Activated T-cell treated with anti-CD3 and anti-CD28 coated beads, Interleukin-2, amount 50 U/mL, for 4 hours (primary cell): ENCODE measurements around the gene MBLAC1. TPM values are rescaled to one million over a fixed set of nuclear protein-coding genes. Genes with fewer than 3 reads are reported as not detected.

Experiments used
- ATAC-seq, 2 donors: fragments of 200-7000 bp; cut with Tn5 transposase; one replicate each; pipeline ENCODE4 v1.10.0; 2021
- DNase-seq: peaks from one replicate; pipeline ENCODE4 v3.0.0-alpha.2; 2020
- H3K27me3 Mint-ChIP-seq: one replicate; pipeline ENCODE4 v1.8.0; 2021; ENCODE audit warnings: low read depth, mixed read lengths
- H3K36me3 Mint-ChIP-seq: one replicate; pipeline ENCODE4 v1.8.0; 2022; ENCODE audit warnings: mixed read lengths; ENCODE audit not compliant: insufficient read depth
- H3K4me1 Mint-ChIP-seq: one replicate; pipeline ENCODE4 v1.8.0; 2021; ENCODE audit warnings: low read depth, mixed read lengths
- H3K4me3 Mint-ChIP-seq: one replicate; pipeline ENCODE4 v1.8.0; 2021; ENCODE audit warnings: mild to moderate bottlenecking, moderate library complexity, mixed read lengths
- H3K9me3 Mint-ChIP-seq: one replicate; pipeline ENCODE4 v1.8.0; 2021; ENCODE audit warnings: mixed read lengths
- total RNA-seq, 3 donors: library from RNA; stranded (reverse); gene quantifications; one replicate each; pipeline ENCODE4 v1.2.1, GENCODE V29; 2021

MBLAC1 gene
- total RNA-seq, 3 donors from 2014 or later, result 3.0 to 4.8 (median 3.2) TPM

GRCh38 chr7:100173806-100174495 lies 47.2 kb downstream of the MBLAC1 start:
- Mint-ChIP-seq H3K36me3 (no peaks in the 10 kb centered on the region), H3K9me3 (no peaks in the 10 kb centered on the region), H3K4me3 (no peak overlapping the region), H3K4me1 (peaks cover 36% of the 10 kb centered on the region), H3K27me3 (peaks cover 3% of the 10 kb centered on the region)
- DNase-seq, result no peak
- no peak for ATAC-seq

GRCh38 chr7:100174582-100174981 lies 47.8 kb downstream of the MBLAC1 start:
- ATAC-seq, result no peak
- Mint-ChIP-seq H3K4me1 (peaks cover 30% of the 10 kb centered on the region), H3K36me3 (no peaks in the 10 kb centered on the region), H3K4me3 (no peak overlapping the region), H3K9me3 (no peaks in the 10 kb centered on the region), H3K27me3 (peaks cover 3% of the 10 kb centered on the region)
- no peak for DNase-seq

- Mint-ChIP-seq H3K9me3 (no peaks in the 10 kb centered on the region), H3K4me1 (peaks cover 25% of the 10 kb centered on the region), H3K27me3 (peaks cover 3% of the 10 kb centered on the region), H3K4me3 (peak overlapping the region; percentile 9), H3K36me3 (no peaks in the 10 kb centered on the region)
- ATAC-seq, result no peak
- DNase-seq, result no peak
Measured at GRCh38 chr7:100175296-100175935, 48.6 kb downstream of the MBLAC1 start.

- no peaks in the 10 kb centered on the region for H3K9me3 Mint-ChIP-seq
- no peaks in the 10 kb centered on the region for H3K36me3 Mint-ChIP-seq
- no peak for DNase-seq
- H3K4me1 Mint-ChIP-seq, result peaks cover 27% of the 10 kb centered on the region
- H3K27me3 Mint-ChIP-seq, result no peaks in the 10 kb centered on the region
- ATAC-seq, result no peak
- peak overlapping the region; percentile 77 for H3K4me3 Mint-ChIP-seq
Measured at GRCh38 chr7:100176096-100177044, 49.6 kb downstream of the MBLAC1 start.

GRCh38 chr7:100177045-100178001 lies 50.6 kb downstream of the MBLAC1 start, which contains the start of the genes GPC2 and STAG3:
Gene GPC2 (minus strand): TSS chr7:100177381. CDS start chr7:100177199, 182 bp downstream.
Gene STAG3 (plus strand): TSS chr7:100177918. CDS start chr7:100180557, 2,639 bp downstream.
- Mint-ChIP-seq H3K9me3 (no peaks in the 10 kb centered on the region), H3K4me3 (peak within 1 kb of the TSS; percentile 77), H3K4me1 (peaks cover 33% of the 10 kb centered on the region), H3K36me3 (no peaks in the 10 kb centered on the region), H3K27me3 (no peaks in the 10 kb centered on the region)
- ATAC-seq, result peak; percentile 92 to 94
- peak; percentile 98 for DNase-seq

Other genes with a start within 250 kb of the MBLAC1 start
- gene OR2AE1, start 249.9 kb upstream of the MBLAC1 start, total RNA-seq, result under 1 TPM in 1 of 3 donors, not detected in 2; 0.24 TPM
- gene TRIM4, start 207.4 kb upstream of the MBLAC1 start, total RNA-seq, result 10 to 100 TPM; 23.6 to 25.5 (median 23.8) TPM
- under 1 TPM; 0.24 to 0.40 (median 0.29) TPM for gene GJC3, start 197.3 kb upstream of the MBLAC1 start, total RNA-seq
- under 1 TPM; 0.34 to 0.63 (median 0.46) TPM for gene AZGP1, start 150.9 kb upstream of the MBLAC1 start, total RNA-seq
- 10 to 100 TPM; 30.9 to 32.8 (median 32.3) TPM for gene ZKSCAN1, start 111.4 kb upstream of the MBLAC1 start, total RNA-seq
- gene ZSCAN21, start 77.2 kb upstream of the MBLAC1 start, total RNA-seq, result 1 to 10 TPM; 8.5 to 9.9 (median 9.4) TPM
- 10 to 100 TPM; 18.8 to 21.8 (median 21.6) TPM for gene ZNF3, start 45.2 kb upstream of the MBLAC1 start, total RNA-seq
- gene COPS6, start 38.0 kb upstream of the MBLAC1 start, total RNA-seq, result 100 to 1,000 TPM; 105 to 120 (median 112) TPM
- gene MCM7, start 25.6 kb upstream of the MBLAC1 start, total RNA-seq, result 100 to 1,000 TPM; 471 to 592 (median 521) TPM
- gene AP4M1, start 25.3 kb upstream of the MBLAC1 start, total RNA-seq, result 10 to 100 TPM; 13.4 to 16.0 (median 16.0) TPM
- 10 to 100 TPM; 67.3 to 74.2 (median 72.9) TPM for gene TAF6, start 7.6 kb upstream of the MBLAC1 start, total RNA-seq
- gene CNPY4, start 7.3 kb upstream of the MBLAC1 start, total RNA-seq, result 1 to 10 TPM; 6.6 to 8.6 (median 7.6) TPM
- 100 to 1,000 TPM; 109 to 119 (median 115) TPM for gene LAMTOR4, start 22.0 kb downstream of the MBLAC1 start, total RNA-seq
- 10 to 100 TPM; 41.9 to 45.6 (median 43.6) TPM for gene TRAPPC14, start 31.8 kb downstream of the MBLAC1 start, total RNA-seq
- gene GAL3ST4, start 41.6 kb downstream of the MBLAC1 start, total RNA-seq, result 1 to 10 TPM in 1 of 3 donors, under 1 TPM in 2; 0.33 to 1.2 (median 0.40) TPM
- gene GPC2, start 50.4 kb downstream of the MBLAC1 start, total RNA-seq, result 1 to 10 TPM; 3.5 to 4.2 (median 4.1) TPM
- 1 to 10 TPM; 3.3 to 5.8 (median 3.9) TPM for gene STAG3, start 51.0 kb downstream of the MBLAC1 start, total RNA-seq
- gene PVRIG, start 93.0 kb downstream of the MBLAC1 start, total RNA-seq, result 10 to 100 TPM; 21.9 to 37.1 (median 27.8) TPM
- gene SPDYE3, start 180.7 kb downstream of the MBLAC1 start, total RNA-seq, result not detected
- 10 to 100 TPM; 29.2 to 48.8 (median 34.3) TPM for gene PILRB, start 231.2 kb downstream of the MBLAC1 start, total RNA-seq
- gene PILRA, start 246.5 kb downstream of the MBLAC1 start, total RNA-seq, result 1 to 10 TPM in 2 of 3 donors, under 1 TPM in 1; 0.38 to 6.6 (median 1.1) TPM